ENCODE data around the gene RAC3. TPM values are rescaled to one million over a fixed set of nuclear protein-coding genes. Genes with fewer than 3 reads are reported as not detected.
A peak's percentile ranks its signal among the peaks of the same experiment; 100 is the strongest.

The RAC3 gene
- total RNA-seq, 1 experiment from 2014 or later, result 120 TPM

GRCh38 chr17:82034371-82035011 is 3.0 kb downstream of the RAC3 start:
- POLR2A ChIA-PET, result no interaction called here
- peak overlapping the region; percentile 21 for H3K27ac ChIP-seq (ENCODE audit: low read depth, low read length)
- no peaks in the 10 kb centered on the region for H3K9me3 ChIP-seq (ENCODE audit: control insufficient read depth in 1 of 2, insufficient read depth in 1 of 2, low read depth in 1 of 2, low read length in 2 of 2)
- H2AFZ ChIP-seq (ENCODE audit: low read depth, low read length, poor library complexity, severe bottlenecking), result no peak overlapping the region
- H3K9ac ChIP-seq (ENCODE audit: low read length), result peak overlapping the region; percentile 43
- RAD21 ChIA-PET (ENCODE audit: low non-redundant PET in 1 of 2, low total read pairs in 2 of 2, uncharacterized antibody in 2 of 2, unreplicated experiment in 2 of 2), result no interaction called here
- peaks cover 28% of the 10 kb centered on the region; the same call in 1 of the 2 replicates for H3K79me2 ChIP-seq (ENCODE audit: insufficient read depth, low read length)
- intact Hi-C loops (cut with micrococcal nuclease), result loop anchor here (5.0 to 10.0 kb wide), 4 partner anchors 260 to 380 kb away; partner anchors contain the start of genes HEXD and OGFOD3
- H3K4me3 ChIP-seq (replicated peaks in 1 of 2; ENCODE audit: low read depth in 1 of 2, low read length in 2 of 2), result no peak overlapping the region
- no peaks in the 10 kb centered on the region for H4K20me1 ChIP-seq (ENCODE audit: insufficient read depth)
- no peaks in the 10 kb centered on the region for H3K9me2 ChIP-seq (ENCODE audit: insufficient read depth)
- peak overlapping the region; percentile 53 for H3K4me2 ChIP-seq (ENCODE audit: low read length)
- H3K4me1 ChIP-seq (ENCODE audit: control insufficient read depth in 1 of 2, insufficient read depth in 2 of 2, low read length in 2 of 2), result peaks cover 20 to 67% of the 10 kb centered on the region in 2 experiments
- no peaks in the 10 kb centered on the region for H3K27me3 ChIP-seq (ENCODE audit: insufficient read depth, low read length)
- DNase-seq (ENCODE audit: low read depth, low spot score), result peak; percentile 55
- no TSS peak for BruUV-seq (replicated peaks)
- CTCF ChIA-PET, result interaction anchor here (4.8 kb wide), 1 partner anchor 13 kb away, joined by 57 read pairs; the partner anchor contains the start of genes CENPX and LRRC45
- TF ChIP-seq SRF (IDR thresholded peaks at IDR 0.05; ENCODE audit: low read depth), result no peak
- peaks cover 0 to 12% of the 10 kb centered on the region in 2 experiments; a peak in 1 of 4 replicates for H3K36me3 ChIP-seq (ENCODE audit: control insufficient read depth in 1 of 2, insufficient read depth in 2 of 2, low read length in 2 of 2)
- 0 out of 2 replicates have a peak, but pooled peaks have one; percentile 1 for ATAC-seq

- Histone ChIP-seq H4K20me1 (ENCODE audit: insufficient read depth) (no peaks in the 10 kb centered on the region), H3K27me3 (ENCODE audit: insufficient read depth, low read length) (no peaks in the 10 kb centered on the region), H2AFZ (ENCODE audit: low read depth, low read length, poor library complexity, severe bottlenecking) (no peak overlapping the region), H3K9me3 (ENCODE audit: control insufficient read depth in 1 of 2, insufficient read depth in 1 of 2, low read depth in 1 of 2, low read length in 2 of 2) (no peaks in the 10 kb centered on the region), H3K79me2 (ENCODE audit: insufficient read depth, low read length) (peaks cover 28% of the 10 kb centered on the region; the same call in 1 of the 2 replicates), H3K4me3 (replicated peaks in 1 of 2; ENCODE audit: low read depth in 1 of 2, low read length in 2 of 2) (no peak overlapping the region), H3K9ac (ENCODE audit: low read length) (peak overlapping the region; percentile 10; the same call in 1 of the 2 replicates), H3K9me2 (ENCODE audit: insufficient read depth) (no peaks in the 10 kb centered on the region), H3K36me3 (ENCODE audit: control insufficient read depth in 1 of 2, insufficient read depth in 2 of 2, low read length in 2 of 2) (peaks cover 0 to 12% of the 10 kb centered on the region in 2 experiments; a peak in 1 of 4 replicates), H3K4me1 (ENCODE audit: control insufficient read depth in 1 of 2, insufficient read depth in 2 of 2, low read length in 2 of 2) (peaks cover 18 to 58% of the 10 kb centered on the region in 2 experiments), H3K27ac (ENCODE audit: low read depth, low read length) (peak overlapping the region; percentile 91; the same call in 1 of the 2 replicates), H3K4me2 (ENCODE audit: low read length) (peak overlapping the region; percentile 95)
- DNase-seq (ENCODE audit: low read depth, low spot score), result no peak
- ATAC-seq, result no peak
- ChIA-PET CTCF (interaction anchor here (4.8 kb wide), 1 partner anchor 14 kb away, joined by 57 read pairs; the partner anchor contains the start of genes CENPX and LRRC45), RAD21 (ENCODE audit: low non-redundant PET in 1 of 2, low total read pairs in 2 of 2, uncharacterized antibody in 2 of 2, unreplicated experiment in 2 of 2) (no interaction called here), POLR2A (interaction anchor here (1.6 kb wide), 1 partner anchor 12 kb away, joined by 4 read pairs; the partner anchor contains the start of genes CENPX and LRRC45)
- no TSS peak for BruUV-seq (replicated peaks)
- intact Hi-C loops (cut with micrococcal nuclease), result loop anchor here (10.0 kb wide), 2 partner anchors 259 to 379 kb away; partner anchors contain the start of genes HEXD and OGFOD3
- no peak for TF ChIP-seq FOSL1 (IDR thresholded peaks at IDR 0.05; ENCODE audit: low read depth)
- TF ChIP-seq EZH2phosphoT487 (IDR thresholded peaks at IDR 0.05; ENCODE audit: borderline replicate concordance), result no peak
- TF ChIP-seq YY1 (IDR thresholded peaks at IDR 0.05; ENCODE audit: extremely low read depth, insufficient replicate concordance, low read depth, low read length), result no peak
- TF ChIP-seq SP1 (IDR thresholded peaks at IDR 0.05; ENCODE audit: low read depth), result no peak
- no peak for TF ChIP-seq RAD21 (IDR thresholded peaks at IDR 0.05; ENCODE audit: low read depth)
- TF ChIP-seq TCF7L2 (IDR thresholded peaks at IDR 0.05; ENCODE audit: borderline replicate concordance, extremely low read depth, insufficient read depth, insufficient read length), result no peak
- TF ChIP-seq ATF3 (IDR thresholded peaks at IDR 0.05), result no peak
- no peak for TF ChIP-seq REST (IDR thresholded peaks at IDR 0.05; ENCODE audit: low read depth)
- no peak for TF ChIP-seq ZBTB33 (IDR thresholded peaks at IDR 0.05; ENCODE audit: extremely low read depth, insufficient replicate concordance, low read length)
- no peak for TF ChIP-seq JUND (IDR thresholded peaks at IDR 0.05)
- TF ChIP-seq SIN3A (IDR thresholded peaks at IDR 0.05; ENCODE audit: low read depth), result no peak
- no peak for TF ChIP-seq ZNF274 (IDR thresholded peaks at IDR 0.05; ENCODE audit: low read depth, low read length)
These were observed 4.0 kb downstream of the RAC3 start for GRCh38 chr17:82035488-82035887.
